HTERT RPE-1 (cell line): ENCODE measurements around the gene SRGAP2.
"Not testable (repeated sequence)": the region's sequence is repeated elsewhere in the genome, so short reads cannot be mapped to it uniquely, and the experiment has no call there.

Source experiments
- in situ Hi-C: fragments of 300-500 bp; cut with MboI; formaldehyde crosslinking; loops from 4 replicates; pipeline ENCODE4 v1.14.3; 2020; ENCODE audit warnings: low sequenced_read_pairs

SRGAP2 gene

DNA sequence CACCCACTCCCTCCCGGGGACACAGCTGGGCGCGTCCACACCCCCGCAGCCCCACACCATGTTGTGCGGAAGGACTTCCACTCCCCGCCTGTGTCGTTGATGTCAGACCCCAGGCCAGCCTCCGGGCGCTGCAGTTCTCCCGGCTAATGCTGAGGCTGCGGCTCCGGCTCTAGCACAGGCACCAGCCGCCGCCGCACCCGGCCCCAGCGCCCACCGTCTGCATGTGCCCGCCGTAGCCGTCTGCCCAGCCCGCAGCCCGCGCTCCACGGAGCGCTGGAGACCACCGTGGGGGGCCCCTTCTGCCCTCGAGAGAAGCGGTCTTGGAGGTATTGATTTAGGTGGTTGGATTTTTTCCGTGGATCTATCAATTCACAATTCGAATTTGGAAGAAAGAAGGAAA, 2.2 kb downstream of the SRGAP2 start:
- in situ Hi-C loops, result not testable (repeated sequence)

DNA sequence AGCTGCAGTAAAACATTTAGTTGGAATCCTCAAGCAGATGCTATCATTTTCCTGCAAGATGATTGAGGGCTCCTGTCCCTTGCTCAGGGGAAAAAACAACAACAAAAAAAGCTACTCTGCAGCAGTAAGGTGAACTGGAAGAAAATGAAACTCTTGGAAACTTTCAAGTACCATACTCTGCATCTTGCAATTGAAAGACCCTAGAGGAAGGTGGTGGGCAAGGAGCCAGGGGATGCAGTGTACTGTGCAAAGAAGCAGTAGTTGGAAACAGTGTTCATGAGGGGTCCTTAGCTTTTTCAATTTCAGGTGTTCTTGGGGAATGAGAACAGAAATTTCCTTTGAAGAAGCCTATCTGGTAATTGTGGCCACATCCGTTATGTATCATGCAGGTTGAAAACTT, 7.5 kb downstream of the SRGAP2 start:
- in situ Hi-C loops, result not testable (repeated sequence)

DNA sequence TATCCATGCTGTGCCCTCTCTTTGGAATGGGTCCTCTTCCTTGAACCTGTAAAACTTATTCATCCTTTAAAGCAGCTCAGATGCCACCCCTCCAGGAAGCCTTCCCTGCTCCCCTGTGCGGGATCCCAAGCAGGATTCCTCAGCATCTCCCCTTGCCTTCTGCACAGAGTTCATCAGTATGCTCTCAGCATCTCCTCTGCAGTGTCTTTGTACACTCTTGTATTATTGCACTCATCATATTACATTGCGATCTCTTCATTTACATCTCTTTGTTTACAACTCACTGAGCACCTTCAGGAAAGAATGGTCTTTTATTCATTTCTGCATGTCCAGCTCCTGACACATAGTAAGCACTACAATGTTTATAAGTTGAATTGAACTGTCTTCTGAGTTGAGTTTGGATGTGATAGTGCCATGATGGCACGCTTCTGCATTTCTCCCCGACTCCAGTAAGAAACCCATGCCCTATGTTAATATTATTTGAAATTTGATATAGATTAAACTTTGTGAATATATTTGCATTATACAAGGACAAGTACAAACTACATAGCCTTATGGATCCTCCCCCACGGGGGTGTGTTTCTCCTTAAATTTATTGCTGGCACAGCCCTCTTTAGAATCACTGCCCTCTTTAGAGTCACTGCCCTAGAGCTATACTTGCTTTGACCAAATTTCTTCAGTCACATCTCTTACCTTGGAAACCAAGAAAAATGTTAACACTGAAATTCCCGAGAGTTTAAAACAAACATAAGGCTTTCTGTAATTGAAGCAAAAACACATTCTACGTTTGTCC, 12.5 kb downstream of the SRGAP2 start:
- in situ Hi-C loops, result not testable (repeated sequence)

DNA sequence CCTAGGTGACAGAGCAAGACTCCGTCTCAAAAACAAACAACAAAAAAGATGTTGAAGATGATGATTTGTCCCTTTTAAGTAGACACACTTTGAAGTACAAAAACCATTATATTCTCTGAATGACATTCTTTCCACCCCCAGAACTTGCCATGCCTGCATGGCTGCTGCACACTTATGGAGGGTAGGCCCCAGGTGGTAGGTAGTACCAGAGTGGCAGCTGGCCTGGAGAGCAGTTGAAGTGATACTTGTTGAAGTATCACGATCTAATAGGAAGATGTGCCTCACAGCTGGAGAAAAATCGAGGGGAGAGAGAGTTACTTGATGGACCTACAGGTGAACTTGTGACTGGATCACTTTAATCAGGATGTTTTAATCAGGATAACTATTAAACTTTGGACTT, 14.9 kb downstream of the SRGAP2 start:
- in situ Hi-C loops, result not testable (repeated sequence)

DNA sequence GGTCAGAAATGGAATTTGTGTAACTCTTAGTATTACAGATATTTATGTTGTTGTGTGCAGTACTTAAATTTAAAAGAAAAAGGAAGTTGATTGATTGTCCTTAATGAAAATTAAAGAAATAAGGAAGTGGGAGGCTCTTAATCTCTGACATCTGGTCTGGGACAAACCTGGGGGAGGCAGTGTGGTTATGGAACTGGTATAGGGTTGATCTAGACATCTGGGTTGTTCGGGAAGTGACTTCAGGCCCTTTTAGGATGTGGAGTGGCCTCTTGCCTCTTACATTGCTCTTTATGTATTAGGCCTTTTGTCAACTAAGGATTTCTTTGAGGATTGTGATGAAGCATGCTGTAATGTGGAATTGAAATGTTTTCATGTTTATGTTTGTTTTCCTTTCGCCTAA, 15.4 kb downstream of the SRGAP2 start:
- in situ Hi-C loops, result not testable (repeated sequence)

DNA sequence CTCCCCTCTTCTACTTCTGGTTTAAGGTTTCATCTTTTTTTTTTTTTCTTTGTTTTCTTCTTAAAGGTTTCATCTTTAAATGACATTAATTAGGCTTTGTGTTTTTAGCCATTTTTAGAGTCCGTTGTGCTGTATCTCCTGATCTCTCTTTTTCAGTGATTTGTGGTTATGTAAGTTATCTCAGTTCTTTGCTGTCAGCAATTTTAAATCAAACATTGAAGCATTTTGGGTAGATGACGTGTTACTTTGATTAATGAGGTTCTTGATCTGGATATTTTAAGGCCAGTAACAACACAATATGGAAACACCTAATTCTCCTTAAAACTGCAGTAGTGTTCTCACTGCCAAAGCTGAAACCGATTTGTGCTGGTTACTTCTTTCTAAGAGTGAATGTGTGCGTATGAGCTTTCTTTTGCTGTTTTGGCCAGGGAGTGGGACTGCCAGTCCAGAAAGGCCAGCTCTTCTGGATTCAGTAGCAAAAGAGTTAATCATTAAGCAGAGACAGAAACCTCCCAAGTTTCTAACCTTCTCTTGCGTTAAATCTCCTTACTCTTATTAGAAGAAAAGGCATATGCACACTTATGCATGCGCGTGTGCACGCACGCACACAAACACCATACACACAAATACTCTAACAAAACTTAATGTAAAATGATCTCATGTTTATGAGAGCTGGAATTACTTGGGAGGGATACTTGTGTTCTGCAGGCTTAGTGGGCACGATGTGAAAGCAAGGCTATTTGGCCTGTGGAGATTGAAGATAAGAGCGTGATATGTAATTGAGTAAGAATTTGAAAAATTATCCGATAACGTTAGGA, 16.4 kb downstream of the SRGAP2 start:
- in situ Hi-C loops, result not testable (repeated sequence)

DNA sequence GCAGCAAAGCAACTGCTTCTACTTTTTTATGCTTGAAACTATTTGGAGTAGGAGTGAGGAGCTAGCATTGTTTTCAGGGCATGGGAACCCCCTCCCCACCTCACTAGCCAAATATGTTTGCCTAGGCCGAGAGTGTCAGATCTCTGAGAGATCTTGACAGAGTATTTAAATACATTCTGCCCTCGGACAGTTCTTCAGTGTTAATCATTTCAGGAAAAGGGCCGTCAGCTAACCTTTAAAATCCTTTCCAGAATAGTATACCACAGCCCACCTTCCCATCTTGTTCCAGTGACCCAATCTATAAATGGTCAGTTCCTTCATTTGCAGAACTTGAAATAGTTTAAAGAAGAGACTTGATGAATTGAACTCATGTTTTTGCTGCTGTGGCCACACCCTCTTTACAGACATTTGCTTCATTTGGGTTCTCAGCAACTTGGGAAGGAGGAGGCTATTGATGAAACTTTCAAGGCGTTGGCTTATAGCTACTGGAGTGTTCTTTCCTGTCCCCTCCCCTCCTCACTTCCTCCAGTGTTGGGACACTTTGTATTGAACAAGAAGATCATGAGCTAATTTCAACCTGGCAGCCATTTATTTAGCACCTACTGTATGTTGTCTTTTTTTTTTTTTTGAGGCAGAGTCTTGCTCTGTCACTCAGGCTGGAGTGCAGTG, 17.1 kb downstream of the SRGAP2 start:
- in situ Hi-C loops, result not testable (repeated sequence)

DNA sequence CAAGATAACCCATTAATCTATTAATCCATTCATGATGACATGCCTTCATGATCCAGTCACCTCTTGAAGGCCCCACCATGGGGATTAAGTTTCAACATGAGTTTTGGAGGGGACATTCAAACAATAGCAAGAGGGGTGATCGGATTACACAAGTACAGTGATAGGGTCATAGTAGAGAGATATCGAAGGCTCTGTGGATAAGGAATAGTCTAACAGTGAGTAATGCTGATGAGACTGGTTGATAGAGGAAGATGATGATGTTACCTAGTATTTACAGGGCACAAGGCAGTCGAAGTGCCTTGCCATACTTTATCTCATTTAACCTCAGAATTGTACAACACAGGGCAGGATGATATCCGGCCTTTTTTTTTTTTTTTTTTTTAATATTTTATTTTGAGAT, 18.2 kb downstream of the SRGAP2 start:
- in situ Hi-C loops, result not testable (repeated sequence)

DNA sequence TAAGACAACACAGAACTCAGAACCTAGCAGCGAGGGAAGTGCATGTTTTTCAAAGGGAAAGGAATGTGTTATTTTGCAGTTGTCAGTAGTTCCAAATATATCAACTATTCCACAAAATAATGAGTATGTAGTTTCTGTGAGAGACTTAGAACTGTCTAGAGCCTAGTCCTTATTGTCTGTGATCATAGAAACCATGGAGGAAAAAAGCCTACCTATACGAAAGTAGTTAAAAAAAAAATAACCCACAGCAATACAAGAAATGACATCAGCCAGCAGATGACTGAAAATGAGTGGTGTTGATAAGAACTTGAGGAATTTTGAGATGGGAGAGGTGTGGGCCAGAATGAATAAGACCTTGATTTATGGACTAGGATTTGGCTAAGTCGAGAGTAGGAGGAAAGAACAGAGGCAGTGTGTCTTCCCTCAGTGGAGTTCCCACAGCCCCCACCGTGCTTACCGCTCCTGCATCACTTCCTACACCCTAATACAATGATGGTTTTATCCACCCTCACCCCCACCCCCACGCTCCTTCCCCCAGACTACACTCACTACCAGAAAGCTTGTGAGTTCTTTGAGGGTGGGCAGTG, 20.9 kb downstream of the SRGAP2 start:
- in situ Hi-C loops, result not testable (repeated sequence)

DNA sequence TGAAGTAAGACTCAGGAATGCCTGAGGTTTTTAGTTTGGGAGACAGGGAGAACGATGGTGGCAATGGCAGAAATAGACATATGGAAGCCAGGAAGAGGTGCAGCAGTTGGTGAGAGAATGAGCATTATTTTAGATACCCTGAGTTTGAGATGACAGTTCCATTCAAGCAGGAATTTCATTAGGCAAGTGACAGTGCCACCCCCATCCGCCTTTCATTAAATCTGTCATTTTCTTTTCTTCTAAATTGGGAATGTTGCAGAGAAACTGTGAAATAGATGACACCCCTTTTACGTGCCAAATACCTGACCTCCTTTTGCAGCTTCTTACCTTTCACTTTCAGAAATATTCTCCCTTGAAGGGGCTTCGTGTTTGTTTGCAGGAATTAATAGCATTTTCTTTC, 22.0 kb downstream of the SRGAP2 start:
- in situ Hi-C loops, result not testable (repeated sequence)

DNA sequence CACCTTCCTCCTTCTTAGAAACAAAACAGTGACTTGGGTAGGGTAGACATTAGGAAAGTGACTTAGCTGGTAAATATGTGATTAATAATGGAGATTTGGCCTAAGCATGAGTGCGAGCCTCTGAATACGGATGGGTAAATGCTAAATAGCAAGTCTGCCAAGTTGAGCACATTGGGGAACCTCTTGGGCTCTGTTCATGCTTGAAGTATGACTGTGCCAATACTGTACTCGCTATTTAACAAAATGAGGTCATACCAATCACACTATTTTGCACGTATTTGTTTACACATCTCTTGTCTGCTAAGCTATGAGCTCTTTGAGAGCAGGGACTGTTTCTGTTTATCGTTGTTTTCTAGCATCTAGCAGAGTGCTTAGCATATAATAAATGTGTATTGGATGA, 23.5 kb downstream of the SRGAP2 start:
- in situ Hi-C loops, result not testable (repeated sequence)

DNA sequence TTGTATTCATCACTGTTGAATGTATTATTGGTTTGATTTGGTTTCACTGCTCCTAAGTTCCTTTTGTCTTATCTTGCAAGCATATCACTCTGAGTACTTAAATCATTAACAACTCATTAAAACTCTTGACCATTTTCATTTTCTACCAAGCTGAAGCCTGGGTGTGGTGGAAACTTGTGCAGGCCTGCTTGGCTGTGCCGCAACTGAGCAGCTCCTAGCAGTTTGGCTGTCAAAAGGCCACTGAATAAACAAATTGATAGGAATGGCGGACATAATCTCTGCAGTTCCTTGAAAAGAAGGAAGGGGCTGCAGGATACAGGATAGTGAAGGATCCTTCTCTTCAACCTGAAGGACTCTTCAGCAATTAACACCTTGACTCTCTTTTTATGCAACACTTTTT, 25.9 kb downstream of the SRGAP2 start:
- in situ Hi-C loops, result not testable (repeated sequence)

DNA sequence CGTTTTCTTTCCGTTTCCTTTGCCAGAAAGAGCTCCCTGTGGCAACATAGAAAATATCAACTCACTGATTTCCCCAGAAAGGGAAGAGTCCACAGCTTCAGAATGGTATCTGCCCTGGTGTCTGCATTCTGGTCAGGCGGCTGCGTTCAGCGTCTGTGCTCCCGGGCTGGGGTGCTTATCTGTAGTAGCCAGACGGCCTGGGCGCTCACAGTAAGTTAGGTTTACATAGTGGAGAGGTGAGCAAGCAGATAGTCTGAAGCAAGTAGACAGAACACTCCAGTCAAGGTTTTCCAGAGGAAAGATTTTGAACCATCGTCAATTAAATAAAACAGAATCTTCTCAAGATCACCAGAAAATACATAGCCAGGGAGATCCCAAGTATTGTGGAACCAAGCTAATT, 28.6 kb downstream of the SRGAP2 start:
- in situ Hi-C loops, result not testable (repeated sequence)

DNA sequence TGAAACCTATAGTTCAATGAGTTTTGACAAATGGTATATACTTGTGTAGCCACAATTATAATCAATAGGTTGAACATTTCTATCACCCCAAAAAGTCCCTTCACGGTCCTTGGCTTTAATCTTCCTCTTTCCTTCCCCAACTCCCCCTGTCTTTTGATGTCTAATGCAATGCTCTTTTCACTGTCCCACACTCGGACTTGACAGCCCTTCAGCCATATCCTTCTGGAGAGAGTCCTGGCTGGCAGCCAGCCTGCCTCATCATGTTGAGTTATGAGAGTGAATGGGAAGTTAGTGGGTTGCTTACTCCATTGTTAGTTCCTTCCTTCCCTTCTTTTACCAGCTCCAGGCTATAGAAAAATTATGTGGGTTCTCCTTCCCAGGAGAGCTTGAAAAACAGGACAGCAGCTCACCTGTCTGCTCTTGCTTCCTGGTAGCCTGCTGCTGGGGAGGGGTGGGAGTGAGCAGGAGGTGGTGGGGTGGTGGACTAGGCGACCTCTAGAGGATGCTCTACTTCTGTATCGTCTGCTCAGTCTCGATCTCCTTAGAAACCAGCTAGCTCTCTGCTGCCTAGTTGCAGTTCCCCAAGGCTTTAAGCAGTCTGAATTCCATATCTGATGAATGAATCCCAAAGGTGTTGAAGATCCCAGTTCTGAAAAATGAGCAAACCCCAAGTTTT, 29.8 kb downstream of the SRGAP2 start:
- in situ Hi-C loops, result not testable (repeated sequence)

DNA sequence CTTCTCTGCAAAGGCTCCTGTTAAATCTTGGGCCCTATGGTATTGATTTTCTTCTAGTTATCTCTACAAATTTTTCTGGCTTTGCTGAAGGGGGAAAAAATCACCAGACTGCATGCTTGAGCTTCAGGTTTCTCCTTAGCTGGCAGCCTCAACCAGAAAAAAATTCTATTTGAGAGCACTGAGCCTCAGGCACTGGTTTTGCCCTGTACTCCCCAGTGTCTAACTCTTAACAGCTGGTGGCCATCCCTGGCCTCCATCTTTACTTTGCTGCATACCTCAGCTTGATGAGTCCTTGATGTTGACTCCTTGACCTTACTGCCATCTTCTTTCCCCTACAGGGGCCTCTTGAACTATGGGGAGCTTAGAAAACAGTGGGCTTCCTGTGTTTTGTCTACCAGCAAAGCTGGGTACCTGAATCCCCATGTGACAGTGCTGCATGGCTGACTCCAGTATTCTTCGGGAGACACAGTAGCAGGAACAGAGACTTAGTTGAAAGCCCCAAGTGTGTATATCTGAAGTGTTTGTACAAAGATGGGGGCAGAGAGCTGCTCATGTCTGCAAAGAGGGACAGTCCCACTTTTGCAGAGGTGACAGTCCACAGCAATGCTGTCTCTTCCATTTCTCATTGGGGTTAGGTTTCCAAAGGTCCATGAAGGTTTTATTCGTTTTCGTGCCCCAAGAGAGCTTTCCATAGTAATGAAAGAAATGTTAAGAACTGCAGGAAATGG, 31.0 kb downstream of the SRGAP2 start:
- in situ Hi-C loops, result not testable (repeated sequence)

DNA sequence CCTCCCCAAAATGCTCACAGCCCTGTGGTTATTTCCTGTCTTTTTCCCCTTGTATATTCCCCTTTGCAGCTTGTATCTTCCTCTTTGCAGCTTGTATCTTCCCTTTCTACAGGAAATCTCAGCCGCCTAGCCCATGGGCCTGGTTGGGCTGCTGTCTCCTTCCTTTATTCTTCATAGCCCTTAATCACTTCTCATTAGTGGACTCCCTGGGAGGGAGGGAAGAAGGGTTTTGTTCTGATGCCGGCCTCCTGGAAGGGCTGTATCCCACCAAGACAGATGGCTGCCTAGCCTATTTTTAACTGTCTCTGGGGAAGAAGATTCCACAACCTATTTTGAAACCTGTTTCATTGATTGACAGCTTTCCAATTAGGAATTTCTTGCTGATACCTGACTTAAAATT, 31.8 kb downstream of the SRGAP2 start:
- in situ Hi-C loops, result not testable (repeated sequence)

DNA sequence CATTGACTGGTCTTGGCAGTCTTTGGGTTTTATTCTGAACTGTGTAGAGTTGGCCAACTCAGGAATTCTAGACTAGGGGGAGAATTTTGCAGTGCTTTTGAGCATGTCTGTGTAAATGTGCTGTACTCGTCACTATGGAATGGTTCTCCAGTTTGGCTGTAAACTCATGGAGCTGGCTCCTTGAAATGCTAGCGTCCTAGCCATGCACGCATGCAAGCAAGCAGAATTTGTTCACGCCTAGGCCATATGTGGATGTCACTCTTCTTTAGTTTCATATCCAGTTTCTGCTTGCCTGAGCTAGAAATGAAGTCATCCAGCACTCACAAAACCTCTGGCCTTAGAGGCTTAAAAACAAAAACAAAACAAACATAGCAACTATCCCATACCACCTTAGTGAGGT, 36.9 kb downstream of the SRGAP2 start:
- in situ Hi-C loops, result not testable (repeated sequence)

DNA sequence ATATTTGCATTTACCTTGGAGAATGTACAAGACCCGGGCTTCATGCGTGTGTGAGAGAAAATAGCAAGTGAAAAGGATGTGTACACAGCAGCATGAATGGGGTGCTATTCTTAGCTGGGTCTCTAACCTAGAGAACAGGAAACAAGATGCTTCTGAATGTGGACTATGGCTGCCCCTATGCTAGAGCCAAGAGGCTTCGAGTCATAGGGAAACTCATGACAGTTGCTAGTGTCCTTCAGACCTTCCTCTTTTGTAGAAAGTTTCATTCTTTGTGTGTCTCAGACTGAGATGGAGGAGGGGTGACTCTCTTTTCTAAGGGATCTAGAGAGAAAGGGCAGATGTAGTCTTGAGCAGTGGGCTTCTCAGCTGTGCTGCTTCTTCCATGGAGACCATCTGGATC, 40.0 kb downstream of the SRGAP2 start:
- in situ Hi-C loops, result not testable (repeated sequence)

DNA sequence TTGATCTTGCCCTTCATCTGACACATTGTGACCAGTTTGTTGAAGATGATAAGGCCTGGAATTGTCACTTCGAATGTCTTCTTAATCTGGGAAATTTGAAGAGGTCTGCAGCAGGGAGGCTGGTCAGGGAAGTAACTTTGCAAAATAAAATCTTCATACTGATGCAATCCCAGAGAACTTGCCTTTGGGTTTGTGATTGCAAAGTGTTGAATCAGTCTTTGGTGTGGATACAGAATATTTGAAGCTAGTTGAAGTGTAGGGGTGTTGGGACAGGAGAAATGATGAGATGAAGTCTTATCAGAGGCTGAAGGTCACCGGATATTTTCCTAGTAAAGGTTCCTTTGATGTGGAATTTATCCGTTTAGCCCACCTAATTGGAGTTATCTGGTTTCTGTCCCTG, 42.1 kb downstream of the SRGAP2 start:
- in situ Hi-C loops, result not testable (repeated sequence)
